ENCODE data around the gene PLA1A. TPM values are rescaled to one million over a fixed set of nuclear protein-coding genes. Genes with fewer than 3 reads are reported as not detected.
"Not testable (repeated sequence)": the region's sequence is repeated elsewhere in the genome, so short reads cannot be mapped to it uniquely, and the experiment has no call there.

PLA1A gene
- total and polyA plus RNA-seq, 2 of the 4 experiments (the other 2 are of a cell fraction): not detected

- no peak overlapping the region for H3K4me2 ChIP-seq (ENCODE audit: low read depth, low read length)
- H3K36me3 ChIP-seq (ENCODE audit: control insufficient read depth, insufficient read depth, low read length): no peaks in the 10 kb centered on the region
- no peak overlapping the region for H3K9ac ChIP-seq (ENCODE audit: low read depth, low read length)
- no peak overlapping the region for H3K4me3 ChIP-seq (ENCODE audit: insufficient read depth, low read depth, low read length)
- H2AFZ ChIP-seq (replicated peaks; ENCODE audit: low read length, poor library complexity): no peak overlapping the region
- H4K8ac ChIP-seq (ENCODE audit: low read depth in 2 of 2, low read length in 2 of 2): no peak overlapping the region
- no peak overlapping the region for H2BK120ac ChIP-seq (ENCODE audit: low read depth, low read length)
- H3K9me1 ChIP-seq (ENCODE audit: insufficient read depth, low read length): no peaks in the 10 kb centered on the region
- H3K4ac ChIP-seq (ENCODE audit: low read depth, low read length): no peak overlapping the region
- no peaks in the 10 kb centered on the region for H3K4me1 ChIP-seq (ENCODE audit: control insufficient read depth, insufficient read depth, low read length)
- H4K20me1 ChIP-seq (ENCODE audit: insufficient read depth, low read length): no peaks in the 10 kb centered on the region
- POLR2A ChIA-PET (ENCODE audit: unreplicated experiment): no interaction called here
- no peak overlapping the region for H3K18ac ChIP-seq (ENCODE audit: low read depth, low read length)
- no peak overlapping the region for H3K27ac ChIP-seq (ENCODE audit: insufficient read depth, low read length)
- no CpG with 5 or more reads among the region's 5 CpGs for WGBS, 2 experiments (ENCODE audit: extremely low coverage in 2 of 2, insufficient read length in 1 of 2)
- no peak overlapping the region for H3K23ac ChIP-seq (ENCODE audit: low read depth, low read length)
- TF ChIP-seq RCOR1 (IDR thresholded peaks at IDR 0.05; ENCODE audit: insufficient replicate concordance, low read length): no peak
- TF ChIP-seq NFE2L2 (IDR thresholded peaks at IDR 0.05; ENCODE audit: low read depth, low read length): no peak
- TF ChIP-seq CTCF (conservative IDR thresholded peaks at IDR 0.05; ENCODE audit: low read depth, low read length): no peak
- TF ChIP-seq, protein P1, sequence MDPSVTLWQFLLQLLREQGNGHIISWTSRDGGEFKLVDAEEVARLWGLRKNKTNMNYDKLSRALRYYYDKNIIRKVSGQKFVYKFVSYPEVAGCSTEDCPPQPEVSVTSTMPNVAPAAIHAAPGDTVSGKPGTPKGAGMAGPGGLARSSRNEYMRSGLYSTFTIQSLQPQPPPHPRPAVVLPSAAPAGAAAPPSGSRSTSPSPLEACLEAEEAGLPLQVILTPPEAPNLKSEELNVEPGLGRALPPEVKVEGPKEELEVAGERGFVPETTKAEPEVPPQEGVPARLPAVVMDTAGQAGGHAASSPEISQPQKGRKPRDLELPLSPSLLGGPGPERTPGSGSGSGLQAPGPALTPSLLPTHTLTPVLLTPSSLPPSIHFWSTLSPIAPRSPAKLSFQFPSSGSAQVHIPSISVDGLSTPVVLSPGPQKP (IDR thresholded peaks at IDR 0.05; ENCODE audit: borderline replicate concordance, low read depth, low read length): no peak
- TF ChIP-seq POLR2A (IDR thresholded peaks at IDR 0.05; ENCODE audit: low read depth, low read length): no peak
- TF ChIP-seq MAZ (IDR thresholded peaks at IDR 0.05; ENCODE audit: borderline replicate concordance, low read depth, low read length): no peak
- H3K56ac ChIP-seq (ENCODE audit: extremely low read depth, insufficient read depth, low read length): no peak overlapping the region
- no peak overlapping the region for H2AK5ac ChIP-seq (ENCODE audit: low read depth, low read length)
- no peak overlapping the region for H4K5ac ChIP-seq (ENCODE audit: low read depth, low read length)
- dilution Hi-C loops (cut with HindIII; ENCODE audit: low sequenced_read_pairs, unreplicated experiment) (no loop called here), intact Hi-C loops (cut with micrococcal nuclease) (no loop called here), in situ Hi-C loops (cut with MboI; ENCODE audit: low sequenced_read_pairs) (no loop called here)
- no peak overlapping the region for H3K14ac ChIP-seq (replicated peaks; ENCODE audit: low read depth, low read length)
- no peak for DNase-seq
- H3K79me1 ChIP-seq (ENCODE audit: low read depth in 1 of 2, low read length in 2 of 2): no peaks in the 10 kb centered on the region
- BruUV-seq (replicated peaks): no TSS peak
- H2BK5ac ChIP-seq (ENCODE audit: low read depth, low read length, poor library complexity, severe bottlenecking): no peak overlapping the region
- peaks cover 13% of the 10 kb centered on the region for H3K27me3 ChIP-seq (ENCODE audit: control insufficient read depth, insufficient read depth, low read length)
- ATAC-seq (ENCODE audit: low read depth): no peak
- no peaks in the 10 kb centered on the region for H3K9me3 ChIP-seq (ENCODE audit: control insufficient read depth, insufficient read depth, low read length)
- no peak overlapping the region for H2AK9ac ChIP-seq (replicated peaks; ENCODE audit: low read depth, low read length, poor library complexity)
- CTCF ChIA-PET: no interaction called here
- H4K91ac ChIP-seq (ENCODE audit: insufficient read depth, low read depth, low read length): no peak overlapping the region
- no peak overlapping the region for H2BK20ac ChIP-seq (ENCODE audit: low read depth, low read length)
- H2BK15ac ChIP-seq (ENCODE audit: low read depth, low read length): no peak overlapping the region
Measured at GRCh38 chr3:119551598-119551997, 46.1 kb upstream of the PLA1A start.

DNA sequence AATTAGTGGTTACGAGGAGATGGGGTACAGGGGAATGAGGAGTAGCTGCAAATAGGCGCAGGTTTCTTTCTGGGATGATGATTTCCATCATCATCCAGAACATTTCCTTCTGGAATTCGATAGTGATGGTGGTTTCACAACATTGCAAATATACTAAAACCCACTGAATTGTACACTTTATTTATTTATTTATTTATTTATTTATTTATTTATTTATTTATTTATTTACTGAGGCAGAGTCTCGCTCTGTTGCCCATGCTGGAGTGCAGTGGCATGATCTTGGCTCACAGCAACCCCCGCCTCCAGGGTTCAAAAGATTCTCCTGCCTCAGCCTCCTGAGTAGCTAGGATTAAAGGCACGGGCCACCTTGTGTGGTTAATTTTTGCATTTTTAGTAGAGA lies 44.8 kb upstream of the PLA1A start:
- H3K4ac ChIP-seq (ENCODE audit: low read depth, low read length); H3K23ac ChIP-seq (ENCODE audit: low read depth, low read length); BruUV-seq (replicated peaks); H3K4me2 ChIP-seq (ENCODE audit: low read depth, low read length); H2AK9ac ChIP-seq (replicated peaks; ENCODE audit: low read depth, low read length, poor library complexity); POLR2A ChIA-PET (ENCODE audit: unreplicated experiment); H2AK5ac ChIP-seq (ENCODE audit: low read depth, low read length); H2BK20ac ChIP-seq (ENCODE audit: low read depth, low read length); intact Hi-C loops (cut with micrococcal nuclease); H3K27ac ChIP-seq (ENCODE audit: insufficient read depth, low read length); H3K9me3 ChIP-seq (ENCODE audit: control insufficient read depth, insufficient read depth, low read length); ATAC-seq (ENCODE audit: low read depth); H3K36me3 ChIP-seq (ENCODE audit: control insufficient read depth, insufficient read depth, low read length); CTCF ChIA-PET; H4K8ac ChIP-seq (ENCODE audit: low read depth in 2 of 2, low read length in 2 of 2); H3K4me3 ChIP-seq (ENCODE audit: insufficient read depth, low read depth, low read length); H3K56ac ChIP-seq (ENCODE audit: extremely low read depth, insufficient read depth, low read length); H3K9me1 ChIP-seq (ENCODE audit: insufficient read depth, low read length); H2BK5ac ChIP-seq (ENCODE audit: low read depth, low read length, poor library complexity, severe bottlenecking); H3K18ac ChIP-seq (ENCODE audit: low read depth, low read length); H3K4me1 ChIP-seq (ENCODE audit: control insufficient read depth, insufficient read depth, low read length); H3K9ac ChIP-seq (ENCODE audit: low read depth, low read length); dilution Hi-C loops (cut with HindIII; ENCODE audit: low sequenced_read_pairs, unreplicated experiment); H2BK120ac ChIP-seq (ENCODE audit: low read depth, low read length); H2BK15ac ChIP-seq (ENCODE audit: low read depth, low read length); H4K5ac ChIP-seq (ENCODE audit: low read depth, low read length); H4K91ac ChIP-seq (ENCODE audit: insufficient read depth, low read depth, low read length); in situ Hi-C loops (cut with MboI; ENCODE audit: low sequenced_read_pairs); H4K20me1 ChIP-seq (ENCODE audit: insufficient read depth, low read length); H2AFZ ChIP-seq (replicated peaks; ENCODE audit: low read length, poor library complexity); H3K14ac ChIP-seq (replicated peaks; ENCODE audit: low read depth, low read length); H3K79me1 ChIP-seq (ENCODE audit: low read depth in 1 of 2, low read length in 2 of 2); DNase-seq: not testable (repeated sequence)
- no CpG with 5 or more reads among the region's 6 CpGs for WGBS, 2 experiments (ENCODE audit: extremely low coverage in 2 of 2, insufficient read length in 1 of 2)
- peaks cover 21% of the 10 kb centered on the region for H3K27me3 ChIP-seq (ENCODE audit: control insufficient read depth, insufficient read depth, low read length)

All from IMR-90 (cell line).